SK-N-SH (cell line): Measurements from ENCODE around the gene MTA3. TPM values are rescaled to one million over a fixed set of nuclear protein-coding genes. Genes with fewer than 3 reads are reported as not detected.

Experiments
- CTCF ChIA-PET: fragments of 300-600, 350-600 bp; formaldehyde crosslinking; extraction: SDS; loops from one replicate; lab custom pipeline; 2021; lab: Yijun Ruan, JAX
- POLR2A ChIA-PET: fragments of 350-600 bp; sonication (Branson Sonifier 250); formaldehyde crosslinking; extraction: SDS; loops from one replicate; lab custom pipeline; 2020; ENCODE audit warnings: antibody characterized with exemption, inconsistent platforms; lab: Yijun Ruan, JAX
- DNase-seq: peaks from one replicate; pipeline ENCODE4 v3.0.0; 2012
- H2AFZ ChIP-seq: fragments of 200-600 bp; sonication (generic); 2 replicates; pipeline ENCODE4 v1.8.1; 2016; ENCODE audit warnings: antibody characterized with exemption, mild to moderate bottlenecking, low read depth
- H3F3A ChIP-seq: fragments of 200-600 bp; sonication (generic); replicated peaks from 2 replicates; pipeline ENCODE3; 2016; ENCODE audit warnings: antibody characterized with exemption, mild to moderate bottlenecking; ENCODE audit not compliant: insufficient read depth
- H3K27ac ChIP-seq, 2 experiments: fragments of 200-500 bp in 1 of 2; fragments of 200-600 bp in 1 of 2; sonication (Bioruptor generic) in 1 of 2; sonication (generic), shearing (Covaris generic) in 1 of 2; 2 replicates each; pipeline versions ENCODE4 v1.5.1 to v1.6.1; 2014 to 2016; ENCODE audit warnings: low read depth in 2 of 2, inconsistent platforms in 1 of 2, low read length in 1 of 2, mild to moderate bottlenecking in 1 of 2, mixed read lengths in 1 of 2
- H3K27me3 ChIP-seq: fragments of 200-600 bp; sonication (generic), shearing (Covaris generic); 2 replicates; pipeline ENCODE4 v1.6.1; 2016; ENCODE audit warnings: mixed run types; ENCODE audit not compliant: insufficient read depth
- H3K36me3 ChIP-seq, 2 experiments: fragments of 200-500 bp in 1 of 2; fragments of 200-600 bp in 1 of 2; sonication (Bioruptor generic) in 1 of 2; sonication (generic) in 1 of 2; replicated peaks in 1 of 2; 2 replicates each; pipeline versions ENCODE3 to v1.5.1; 2014 to 2016; ENCODE audit warnings: low read length in 1 of 2, mild to moderate bottlenecking in 1 of 2; ENCODE audit not compliant: insufficient read depth in 2 of 2, control insufficient read depth in 1 of 2
- H3K4me1 ChIP-seq, 2 experiments: fragments of 200-500 bp in 1 of 2; fragments of 200-600 bp in 1 of 2; sonication (Bioruptor generic) in 1 of 2; sonication (generic), shearing (Covaris generic) in 1 of 2; 2 replicates each; pipeline versions ENCODE4 v1.5.1 to v1.6.1; 2014 to 2016; ENCODE audit warnings: low read depth in 1 of 2, low read length in 1 of 2, mixed run types in 1 of 2; ENCODE audit not compliant: insufficient read depth in 2 of 2, control insufficient read depth in 1 of 2
- H3K4me2 ChIP-seq: fragments of 200-600 bp; sonication (generic), shearing (Covaris generic); 2 replicates; pipeline ENCODE4 v1.6.1; 2017; ENCODE audit warnings: mixed run types
- H3K4me3 ChIP-seq, 2 experiments: fragments of 200-500 bp in 1 of 2; fragments of 200-600 bp in 1 of 2; sonication (Bioruptor generic) in 1 of 2; sonication (generic), shearing (Covaris generic) in 1 of 2; 2 replicates each; pipeline versions ENCODE4 v1.5.1 to v1.8.1; 2014 to 2016; ENCODE audit warnings: low read depth in 2 of 2, inconsistent platforms in 1 of 2, low read length in 1 of 2, mild to moderate bottlenecking in 1 of 2, mixed read lengths in 1 of 2, moderate library complexity in 1 of 2
- H3K79me2 ChIP-seq: fragments of 200-600 bp; sonication (generic); 2 replicates; pipeline ENCODE4 v1.8.1; 2017; ENCODE audit warnings: mild to moderate bottlenecking; ENCODE audit not compliant: insufficient read depth
- H3K9ac ChIP-seq: fragments of 200-600 bp; sonication (generic); 2 replicates; pipeline ENCODE4 v1.6.1; 2017; ENCODE audit warnings: mixed run types
- H3K9me2 ChIP-seq: fragments of 200-600 bp; sonication (generic); 2 replicates; pipeline ENCODE4 v1.6.1; 2017; ENCODE audit warnings: mixed run types
- H3K9me3 ChIP-seq: fragments of 200-600 bp; sonication (generic); 2 replicates; pipeline ENCODE4 v1.6.1; 2017; ENCODE audit warnings: mixed run types, mild to moderate bottlenecking, moderate library complexity
- H4K20me1 ChIP-seq: fragments of 200-600 bp; sonication (generic); 2 replicates; pipeline ENCODE4 v1.6.1; 2017; ENCODE audit warnings: mild to moderate bottlenecking, mixed run types; ENCODE audit not compliant: insufficient read depth
- CTCF ChIP-seq: fragments of 200-600 bp; sonication (generic); IDR thresholded peaks from 2 replicates; pipeline ENCODE4 v1.6.1; 2017; ENCODE audit warnings: antibody characterized with exemption, mild to moderate bottlenecking, moderate library complexity
- ELF1 ChIP-seq: IDR thresholded peaks from 2 replicates; pipeline ENCODE4 v1.4.0; 2012
- EZH2phosphoT487 ChIP-seq: fragments of 200-600 bp; sonication (generic); IDR thresholded peaks from 2 replicates; pipeline ENCODE4 v1.6.1; 2017; ENCODE audit warnings: low read depth, mixed run types, mild to moderate bottlenecking, antibody characterized with exemption, moderate library complexity, borderline replicate concordance
- FOSL2 ChIP-seq: IDR thresholded peaks from 2 replicates; pipeline ENCODE4 v1.4.0; 2012; ENCODE audit warnings: low read depth, mild to moderate bottlenecking, moderate library complexity, borderline replicate concordance
- FOXJ3 ChIP-seq: sonication (generic); formaldehyde crosslinking; IDR thresholded peaks from 2 replicates; pipeline ENCODE4 v1.5.1; 2020; ENCODE audit warnings: mild to moderate bottlenecking, missing genetic modification reagents
- FOXM1 ChIP-seq: IDR thresholded peaks from 2 replicates; pipeline ENCODE4 v1.4.0; 2012; ENCODE audit warnings: low read depth, mild to moderate bottlenecking
- GABPA ChIP-seq: IDR thresholded peaks from 2 replicates; pipeline ENCODE4 v1.4.0; 2012; ENCODE audit warnings: low read depth, mild to moderate bottlenecking
- GATA2 ChIP-seq: sonication (generic); formaldehyde crosslinking; IDR thresholded peaks from 2 replicates; pipeline ENCODE4 v1.5.0; 2020; ENCODE audit warnings: mild to moderate bottlenecking, missing genetic modification reagents
- IRF3 ChIP-seq: fragments of 150-350 bp; IDR thresholded peaks from 2 replicates; pipeline ENCODE4 v1.6.1; 2016; ENCODE audit warnings: mild to moderate bottlenecking, low read depth, low read length
- NRF1 ChIP-seq: IDR thresholded peaks from 2 replicates; pipeline ENCODE4 v1.6.1; 2012; ENCODE audit warnings: low read depth, mild to moderate bottlenecking, low read length
- PBX3 ChIP-seq: IDR thresholded peaks from 2 replicates; pipeline ENCODE4; 2012
- POLR2AphosphoS5 ChIP-seq: IDR thresholded peaks from 2 replicates; pipeline ENCODE4 v1.6.1; 2012; ENCODE audit warnings: low read depth, low read length
- RAD21 ChIP-seq: IDR thresholded peaks from 2 replicates; pipeline ENCODE4 v1.6.1; 2012; ENCODE audit warnings: mild to moderate bottlenecking, low read length
- RXRA ChIP-seq: IDR thresholded peaks from 2 replicates; pipeline ENCODE4 v1.4.0; 2012; ENCODE audit warnings: low read depth, mild to moderate bottlenecking, borderline replicate concordance
- SIN3A ChIP-seq: IDR thresholded peaks from 2 replicates; pipeline ENCODE4 v1.6.1; 2012; ENCODE audit warnings: low read depth, mild to moderate bottlenecking, low read length, moderate library complexity, borderline replicate concordance
- TAF1 ChIP-seq: IDR thresholded peaks from 2 replicates; pipeline ENCODE4 v1.6.1; 2012; ENCODE audit warnings: low read depth, mild to moderate bottlenecking, low read length, moderate library complexity, borderline replicate concordance
- TCF12 ChIP-seq: IDR thresholded peaks from 2 replicates; pipeline ENCODE4 v1.4.0; 2012
- USF2 ChIP-seq: fragments of 150-350 bp; IDR thresholded peaks from 2 replicates; pipeline ENCODE4 v1.6.1; 2017; ENCODE audit warnings: antibody characterized with exemption, low read length, low read depth, borderline replicate concordance
- YY1 ChIP-seq: IDR thresholded peaks from 2 replicates; pipeline ENCODE4 v1.4.0; 2012; ENCODE audit warnings: low read depth, mild to moderate bottlenecking
- ZBTB33 ChIP-seq: IDR thresholded peaks from 2 replicates; pipeline ENCODE4 v1.4.0; 2012; ENCODE audit warnings: low read depth, borderline replicate concordance
- WGBS: methylation state at CpG from one replicate; pipeline ENCODE4 v1.1.6; 2017; ENCODE audit warnings: low lambda C conversion rate; 5-methylcytosine and 5-hydroxymethylcytosine counted together
- polyA plus RNA-seq, 3 experiments: library from polyadenylated mRNA; depleted of rRNA; stranded (reverse); fragments of >200 nt; gene quantifications; 2 replicates each; pipeline ENCODE4 v1.2.3, GENCODE V29; 2012

MTA3 gene
- polyA plus RNA-seq, 1 of the 3 experiments (the other 2 are of a cell fraction) = 30.8 TPM

GRCh38 chr2:42567364-42567763, 1.1 kb upstream of the MTA3 start:
- no peaks in the 10 kb centered on the region; the same call in 1 of the 2 replicates for H3K27me3 ChIP-seq
- no peak overlapping the region for H2AFZ ChIP-seq
- no peaks in the 10 kb centered on the region for H3K9me3 ChIP-seq
- H3F3A ChIP-seq = peaks cover 8% of the 10 kb centered on the region
- ChIA-PET POLR2A (no interaction called here), CTCF (interaction anchor here (0.9 to 2.8 kb wide), 3 partner anchors 11 to 72 kb away, joined by 3 to 11 read pairs (median 7); no protein-coding TSS in a partner anchor)
- H3K36me3 ChIP-seq = peaks cover 0 to 5% of the 10 kb centered on the region in 2 experiments
- peaks cover 0 to 12% of the 10 kb centered on the region in 2 experiments; a peak in 2 of 4 replicates for H3K4me1 ChIP-seq
- 87% methylated on average over 7 of the region's 7 CpGs for WGBS
- peak overlapping the region in 1 of 2 experiments; percentile 54; a peak in 2 of 4 replicates for H3K27ac ChIP-seq
- no peak for TF ChIP-seq POLR2AphosphoS5
- no peak for TF ChIP-seq YY1
- TF ChIP-seq FOSL2 = no peak
- no peak for TF ChIP-seq TAF1
- TF ChIP-seq TCF12 = no peak
- no peak for TF ChIP-seq NRF1
- TF ChIP-seq USF2 = no peak
- no peak for TF ChIP-seq EZH2phosphoT487
- no peak for TF ChIP-seq RAD21
- no peak for TF ChIP-seq RXRA
- TF ChIP-seq CTCF = no peak
- TF ChIP-seq IRF3 = no peak
- no peak for TF ChIP-seq FOXM1
- TF ChIP-seq SIN3A = no peak
- TF ChIP-seq PBX3 = no peak
- TF ChIP-seq FOXJ3 (CRISPR knock-in tag) = no peak
- no peak for TF ChIP-seq GATA2 (CRISPR knock-in tag)
- TF ChIP-seq ELF1 = no peak
- TF ChIP-seq ZBTB33 = no peak
- TF ChIP-seq GABPA = no peak
- H3K9ac ChIP-seq = no peak overlapping the region
- DNase-seq = no peak
- no peaks in the 10 kb centered on the region for H4K20me1 ChIP-seq
- no peaks in the 10 kb centered on the region for H3K9me2 ChIP-seq
- H3K4me3 ChIP-seq = no peak overlapping the region
- peaks cover 31% of the 10 kb centered on the region for H3K79me2 ChIP-seq
- no peak overlapping the region for H3K4me2 ChIP-seq
